ENCODE data around the gene MYO9B.

DNA sequence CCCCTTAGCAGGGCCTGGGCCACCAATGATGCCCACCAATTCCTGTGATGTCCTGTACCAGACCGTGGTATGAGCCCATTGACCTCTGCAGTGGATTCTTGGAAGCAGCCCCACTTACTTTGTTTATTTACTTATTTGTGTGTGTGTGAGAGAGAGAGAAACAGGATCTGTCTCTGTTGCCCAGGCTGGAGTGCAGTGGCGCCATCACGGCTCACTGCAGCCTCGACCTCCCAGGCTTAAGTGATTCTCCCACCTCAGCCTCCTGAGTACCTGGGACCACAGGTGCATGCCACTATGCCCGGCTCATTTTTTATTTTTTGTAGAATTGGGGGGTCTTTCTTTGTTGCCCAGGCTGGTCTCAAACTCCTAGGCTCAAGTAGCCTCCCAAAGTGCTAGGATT is 13.0 kb downstream of the MYO9B start:
- TF ChIP-seq, protein P1, sequence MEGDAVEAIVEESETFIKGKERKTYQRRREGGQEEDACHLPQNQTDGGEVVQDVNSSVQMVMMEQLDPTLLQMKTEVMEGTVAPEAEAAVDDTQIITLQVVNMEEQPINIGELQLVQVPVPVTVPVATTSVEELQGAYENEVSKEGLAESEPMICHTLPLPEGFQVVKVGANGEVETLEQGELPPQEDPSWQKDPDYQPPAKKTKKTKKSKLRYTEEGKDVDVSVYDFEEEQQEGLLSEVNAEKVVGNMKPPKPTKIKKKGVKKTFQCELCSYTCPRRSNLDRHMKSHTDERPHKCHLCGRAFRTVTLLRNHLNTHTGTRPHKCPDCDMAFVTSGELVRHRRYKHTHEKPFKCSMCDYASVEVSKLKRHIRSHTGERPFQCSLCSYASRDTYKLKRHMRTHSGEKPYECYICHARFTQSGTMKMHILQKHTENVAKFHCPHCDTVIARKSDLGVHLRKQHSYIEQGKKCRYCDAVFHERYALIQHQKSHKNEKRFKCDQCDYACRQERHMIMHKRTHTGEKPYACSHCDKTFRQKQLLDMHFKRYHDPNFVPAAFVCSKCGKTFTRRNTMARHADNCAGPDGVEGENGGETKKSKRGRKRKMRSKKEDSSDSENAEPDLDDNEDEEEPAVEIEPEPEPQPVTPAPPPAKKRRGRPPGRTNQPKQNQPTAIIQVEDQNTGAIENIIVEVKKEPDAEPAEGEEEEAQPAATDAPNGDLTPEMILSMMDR (IDR thresholded peaks at IDR 0.05) = no peak
- TF ChIP-seq POLR2A (IDR thresholded peaks at IDR 0.05) = no peak

Data from heart left ventricle (tissue), 13 donors.